Measurements from ENCODE around the gene PIK3R2.
A peak's percentile ranks its signal among the peaks of the same experiment; 100 is the strongest.
"Not testable (repeated sequence)": the region's sequence is repeated elsewhere in the genome, so short reads cannot be mapped to it uniquely, and the experiment has no call there.

The PIK3R2 gene

GRCh38 chr19:18156268-18156667, 3.3 kb downstream of the PIK3R2 start:
- DNase-seq: no peak

DNA sequence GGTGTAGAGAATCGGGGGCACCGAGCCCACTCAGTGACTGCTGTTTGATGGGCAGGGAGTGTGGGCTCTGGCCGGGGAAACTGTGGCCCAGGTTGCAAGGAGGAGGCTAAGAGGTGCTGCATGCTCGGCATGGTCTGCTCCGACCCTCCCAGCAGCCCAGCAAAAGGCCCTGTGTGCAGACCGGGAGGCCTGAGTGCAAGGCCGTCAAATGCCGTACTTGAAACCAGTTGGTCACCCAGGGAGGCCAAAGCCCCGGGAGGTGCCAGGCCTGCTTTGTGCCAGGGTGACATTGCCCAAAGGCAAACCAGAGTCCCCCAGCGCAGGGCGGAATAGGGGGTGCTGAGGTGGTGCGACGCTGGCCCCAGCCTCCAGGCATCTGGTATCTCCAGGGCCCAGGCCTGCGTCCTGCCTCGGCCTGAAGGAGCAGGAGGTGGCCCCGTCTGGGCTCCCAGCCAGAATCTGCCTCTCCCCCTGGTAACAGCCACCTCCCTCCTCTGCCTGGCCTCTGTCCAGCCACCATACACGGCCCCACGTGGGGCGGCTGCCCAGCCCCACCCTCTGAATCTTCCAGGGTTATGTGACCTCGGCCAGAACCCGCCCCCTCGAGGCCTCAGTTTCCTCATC, 4.0 kb downstream of the PIK3R2 start:
- DNase-seq: no peak

- DNase-seq: no peak
These were observed 4.6 kb downstream of the PIK3R2 start for GRCh38 chr19:18157465-18158063.

DNA sequence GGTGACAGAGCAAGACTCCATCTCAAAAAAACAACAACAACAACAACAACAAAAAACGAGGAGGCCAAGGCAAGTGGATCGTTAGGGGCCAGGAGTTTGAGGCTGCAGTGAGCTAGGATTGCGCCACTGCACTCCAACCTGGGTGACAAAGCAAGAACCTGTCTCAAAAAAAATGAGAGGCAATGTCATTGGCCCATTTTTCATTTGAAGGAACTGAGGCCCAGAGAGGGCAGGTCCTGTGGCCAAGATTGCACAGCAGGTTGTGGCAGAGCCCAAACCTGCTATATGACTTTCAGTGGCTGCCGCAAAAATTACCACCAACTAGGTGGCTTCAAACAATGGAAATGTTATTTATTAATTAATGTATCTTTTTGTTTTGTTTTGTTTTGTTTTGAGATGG, 5.5 kb downstream of the PIK3R2 start:
- no peak for DNase-seq

DNA sequence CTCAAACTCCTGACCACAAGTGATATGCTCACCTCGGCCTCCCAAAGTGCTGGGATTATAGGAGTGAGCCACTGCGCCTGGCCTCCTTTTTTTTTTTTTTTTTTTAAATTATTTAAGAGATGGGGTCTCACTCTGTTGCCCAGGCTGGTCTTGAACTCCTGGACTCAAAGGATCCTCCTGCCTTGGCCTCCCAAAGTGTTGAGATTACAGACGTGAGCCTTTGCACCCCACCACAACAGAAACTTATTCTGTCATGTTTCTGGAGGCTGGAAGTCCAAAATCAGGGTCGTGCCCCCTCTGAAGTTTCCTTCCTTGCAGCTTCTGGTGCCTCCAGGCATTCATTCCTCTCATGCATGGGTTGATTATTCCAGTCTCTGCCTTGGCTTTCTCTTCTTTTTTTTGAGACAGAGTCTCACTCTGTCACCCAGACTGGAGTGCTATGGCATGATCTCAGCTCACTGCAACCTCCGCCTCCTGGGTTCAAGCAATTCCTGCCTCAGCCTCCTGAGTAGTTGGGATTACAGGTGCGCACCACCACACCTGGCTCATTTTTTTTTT, 6.2 kb downstream of the PIK3R2 start:
- DNase-seq: not testable (repeated sequence)

GRCh38 chr19:18159810-18160209, 6.8 kb downstream of the PIK3R2 start:
- no peak for DNase-seq

DNA sequence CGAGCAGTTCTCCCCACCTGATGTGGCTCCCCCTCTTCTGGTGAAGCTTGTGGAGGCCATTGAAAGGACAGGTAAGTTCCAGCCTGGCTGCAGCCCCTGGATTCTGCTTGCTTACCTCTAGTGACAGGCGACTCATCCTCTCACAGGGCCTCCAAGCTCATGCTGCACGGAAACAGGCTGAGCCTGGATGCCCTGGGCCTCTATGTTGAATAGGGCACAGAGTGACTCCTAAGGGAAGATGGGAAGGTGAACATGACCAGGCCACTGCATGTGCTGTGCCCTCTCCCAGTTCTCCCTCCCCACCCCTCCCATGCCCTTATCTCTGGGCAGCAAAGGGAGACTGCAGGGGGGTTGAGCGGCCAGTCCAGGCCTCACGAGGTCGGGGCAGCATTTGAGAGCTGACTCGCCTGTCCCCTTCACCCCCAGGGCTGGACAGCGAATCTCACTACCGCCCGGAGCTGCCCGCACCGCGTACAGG, 7.6 kb downstream of the PIK3R2 start:
- no peak for DNase-seq

- peak; percentile 56 to 83 (median 71) for DNase-seq
These were observed 8.1 kb downstream of the PIK3R2 start for GRCh38 chr19:18160971-18161635.

DNA sequence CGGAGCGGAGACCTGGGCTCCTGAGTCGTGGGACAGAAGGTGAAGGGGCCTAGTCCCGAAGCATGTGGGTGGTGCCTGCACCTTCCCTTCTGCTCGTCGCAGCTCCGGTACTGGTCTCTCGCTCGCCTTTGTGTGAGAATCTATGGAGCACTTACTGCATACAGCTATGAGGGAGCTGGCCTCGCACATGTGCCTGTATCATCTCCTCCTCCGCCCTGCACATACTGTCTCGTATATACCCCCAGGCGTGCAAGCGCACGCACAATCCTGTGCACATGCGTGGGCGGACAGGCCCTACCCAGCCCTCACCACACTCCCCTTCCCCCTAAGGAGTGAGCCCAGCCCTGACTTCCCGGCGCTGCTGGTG, 8.7 kb downstream of the PIK3R2 start:
- no peak for DNase-seq

DNA sequence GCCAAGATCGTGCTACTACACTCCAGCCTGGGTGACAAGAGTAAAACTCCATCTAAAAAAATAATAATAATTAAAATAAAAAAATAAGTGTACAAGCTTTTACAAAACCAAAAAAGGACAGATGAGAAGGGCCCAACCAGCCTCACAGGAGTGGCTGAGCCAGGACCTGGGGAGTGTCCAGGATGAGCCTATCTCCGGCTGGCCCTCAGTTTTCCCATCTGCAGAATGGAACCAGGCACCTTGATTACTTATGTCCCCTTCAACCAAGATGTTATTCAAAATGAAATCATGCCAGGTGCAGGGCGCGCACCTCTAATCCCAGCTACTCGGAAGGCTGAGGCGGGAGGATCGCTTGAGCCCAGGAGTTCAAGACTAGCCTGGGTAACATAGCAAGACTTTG, 11.1 kb downstream of the PIK3R2 start:
- DNase-seq: no peak

GRCh38 chr19:18165794-18166544, 13.0 kb downstream of the PIK3R2 start:
- no peak for DNase-seq

- DNase-seq: no peak
These were observed 14.0 kb downstream of the PIK3R2 start for GRCh38 chr19:18167011-18167410.

GRCh38 chr19:18167975-18168645, 15.1 kb downstream of the PIK3R2 start:
- DNase-seq: peak in 4 of 5 donors; percentile 43 to 63 (median 46)

- DNase-seq: no peak
These were observed 15.9 kb downstream of the PIK3R2 start for GRCh38 chr19:18168673-18169381.

GRCh38 chr19:18170714-18171255, 17.8 kb downstream of the PIK3R2 start:
- DNase-seq: no peak

DNA sequence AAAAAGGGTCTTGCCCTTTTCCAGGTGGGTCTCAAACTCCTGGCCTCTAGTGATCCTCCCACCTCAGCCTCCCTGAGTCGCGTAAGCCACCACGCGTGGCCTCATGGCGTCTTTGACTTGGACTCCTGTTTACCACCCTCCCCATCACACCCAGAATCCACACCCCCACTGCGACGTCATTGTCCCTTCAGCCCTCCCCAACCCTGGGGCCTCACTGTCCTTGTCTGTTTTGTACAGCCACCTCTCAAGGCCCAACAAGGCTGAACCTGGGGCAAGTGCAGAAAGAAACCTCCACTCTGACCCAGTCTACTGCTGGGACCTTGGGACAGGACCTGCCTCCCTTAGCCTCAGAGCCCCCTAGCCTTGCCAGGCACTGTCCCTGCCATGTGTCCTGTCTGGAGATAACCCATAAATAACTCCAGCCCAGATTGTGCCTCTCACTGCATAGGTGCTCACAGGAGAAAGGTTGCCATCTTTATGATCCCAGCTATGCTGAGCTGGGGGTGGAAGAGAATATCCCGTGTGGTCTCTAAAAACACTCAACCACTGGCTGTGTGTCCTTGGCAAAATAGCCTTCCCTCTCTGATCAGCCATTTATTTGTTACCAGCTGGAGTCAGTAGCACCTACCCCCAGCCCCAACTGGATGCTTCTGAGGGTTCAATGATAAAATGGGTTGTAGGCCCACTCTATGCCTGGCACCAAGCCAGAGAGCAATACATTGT, 18.8 kb downstream of the PIK3R2 start:
- no peak for DNase-seq

GRCh38 chr19:18172331-18173053, 19.5 kb downstream of the PIK3R2 start:
- no peak for DNase-seq

- DNase-seq: no peak
These were observed 20.1 kb downstream of the PIK3R2 start for GRCh38 chr19:18173054-18173571.

DNA sequence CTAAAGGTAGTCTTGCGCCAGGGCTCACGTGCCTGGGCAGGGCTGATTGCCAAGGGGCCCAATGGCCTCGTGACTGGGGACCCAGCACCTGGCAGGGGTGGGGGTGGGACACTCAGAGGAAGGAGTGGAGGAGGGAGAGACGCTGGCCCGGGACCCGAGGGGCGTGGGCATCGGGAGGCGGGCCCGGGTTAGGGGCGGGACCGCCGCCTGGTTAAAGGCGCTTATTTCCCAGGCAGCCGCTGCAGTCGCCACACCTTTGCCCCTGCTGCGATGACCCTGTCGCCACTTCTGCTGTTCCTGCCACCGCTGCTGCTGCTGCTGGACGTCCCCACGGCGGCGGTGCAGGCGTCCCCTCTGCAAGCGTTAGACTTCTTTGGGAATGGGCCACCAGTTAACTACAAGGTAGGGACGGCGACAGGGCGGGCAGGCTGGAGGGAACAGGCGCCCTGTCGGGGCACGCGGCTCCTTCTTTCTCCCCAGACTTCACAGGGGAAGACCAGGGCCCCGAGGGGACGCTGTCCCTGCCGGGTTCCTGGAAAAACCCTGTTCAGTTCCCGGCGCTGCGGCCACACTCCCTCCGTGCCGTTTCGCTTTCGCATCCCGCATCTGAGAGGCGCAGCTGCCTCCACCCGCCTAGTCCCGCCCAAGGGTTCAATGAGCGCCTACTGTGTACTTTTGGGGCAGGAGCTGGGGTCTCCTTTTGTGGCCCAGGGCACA, 20.8 kb downstream of the PIK3R2 start, which contains the start of gene IFI30:
TSS of gene IFI30 (plus strand) at position 242 of the 717 bp plus-strand sequence. CDS start at position 271, 29 bp downstream.
- DNase-seq: peak; percentile 44 to 70 (median 47)

Data from T-helper 1 cell (primary cell).